GM19452 (cell line): ENCODE measurements around the gene WSB2.
"Not testable (repeated sequence)": the region's sequence is repeated elsewhere in the genome, so short reads cannot be mapped to it uniquely, and the experiment has no call there.

Experiments used
- ATAC-seq: cut with Tn5 transposase; IDR thresholded peaks from one replicate; pipeline ENCODE4 v1.9.1; 2021; ENCODE audit not compliant: unreplicated experiment

WSB2 gene

DNA sequence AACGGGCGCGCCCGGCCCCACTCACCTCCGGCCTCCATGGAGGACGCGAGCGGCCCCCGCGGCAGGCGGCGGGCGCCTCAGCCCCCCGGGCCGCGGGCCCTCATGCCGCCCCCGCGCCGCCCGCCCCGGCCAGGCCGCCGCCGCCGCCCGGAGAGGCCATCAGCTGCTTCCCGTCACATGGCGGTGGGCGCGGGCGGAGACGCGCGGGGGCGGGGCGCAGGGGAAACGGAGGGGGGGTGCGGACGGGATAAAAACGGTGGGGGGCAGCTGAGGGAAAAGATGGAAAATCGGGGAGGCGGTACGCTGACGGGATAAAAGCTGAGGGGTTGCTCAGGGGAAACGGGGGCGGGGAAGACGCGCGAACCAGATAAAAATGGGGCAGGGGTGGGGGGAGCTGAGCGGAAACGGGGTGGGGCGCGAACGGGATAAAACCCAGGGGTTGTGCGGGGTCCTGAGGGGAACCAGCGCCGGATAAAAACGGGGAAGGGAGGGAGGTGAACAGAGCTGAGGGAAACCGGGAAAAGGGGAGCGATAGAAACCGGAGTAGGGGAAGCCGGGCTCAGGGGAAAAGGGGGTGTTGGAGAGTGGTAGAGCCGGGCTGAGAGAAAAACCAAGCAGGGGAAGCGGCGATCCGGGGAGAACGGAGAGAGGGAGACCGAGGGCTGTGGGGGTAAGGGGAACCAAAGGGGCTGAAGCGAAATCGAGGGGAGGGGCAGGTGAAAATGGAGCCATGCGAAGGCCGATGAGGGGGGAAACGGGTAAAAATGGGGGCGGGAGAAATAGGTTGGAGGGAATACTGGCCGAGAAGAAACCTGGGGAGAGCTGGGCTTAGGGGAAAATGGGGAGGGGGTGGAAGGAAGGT is at the start of gene WSB2:
TSS of gene WSB2 (minus strand) at position 169 of the 862 bp plus-strand sequence. CDS start at position 38, 131 bp downstream.
- ATAC-seq = no peak

DNA sequence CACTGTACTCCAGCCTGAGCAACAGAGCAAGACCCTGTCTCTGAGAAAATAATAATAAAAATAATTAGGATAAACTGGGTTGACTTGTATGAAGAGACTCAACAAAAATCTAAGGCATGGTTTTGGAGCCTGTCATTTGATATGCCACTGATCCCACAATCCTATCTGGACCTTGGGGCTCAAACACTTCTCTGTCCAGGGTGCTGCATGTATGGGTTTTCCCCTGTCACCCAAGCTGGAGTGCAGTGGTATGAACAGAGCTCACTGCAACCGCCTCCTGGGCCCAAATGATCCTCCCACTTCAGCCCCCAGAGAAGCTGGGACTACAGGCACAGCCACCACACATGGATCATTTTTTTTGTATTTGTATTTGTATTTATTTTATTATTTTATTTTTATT is 48.1 kb upstream of the WSB2 start:
- ATAC-seq = no peak

DNA sequence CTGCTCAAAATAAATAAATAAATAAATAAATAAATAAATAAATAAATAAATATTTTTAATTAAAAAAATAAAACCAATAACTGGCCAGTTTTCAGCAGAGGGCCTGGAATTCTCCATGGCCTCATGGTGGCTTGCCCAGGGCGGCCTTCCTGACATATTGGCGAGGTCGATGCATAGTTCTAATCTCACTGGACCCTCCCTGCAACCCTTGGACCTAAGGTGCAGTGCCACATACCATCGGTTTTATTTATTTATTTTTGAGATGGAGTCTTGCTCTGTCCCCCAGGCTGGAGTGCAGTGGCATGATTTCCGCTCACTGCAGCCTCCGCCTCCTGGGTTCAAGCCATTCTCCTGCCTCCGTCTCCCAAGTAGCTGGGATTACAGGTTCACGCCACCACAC is 46.7 kb upstream of the WSB2 start:
- ATAC-seq = no peak

DNA sequence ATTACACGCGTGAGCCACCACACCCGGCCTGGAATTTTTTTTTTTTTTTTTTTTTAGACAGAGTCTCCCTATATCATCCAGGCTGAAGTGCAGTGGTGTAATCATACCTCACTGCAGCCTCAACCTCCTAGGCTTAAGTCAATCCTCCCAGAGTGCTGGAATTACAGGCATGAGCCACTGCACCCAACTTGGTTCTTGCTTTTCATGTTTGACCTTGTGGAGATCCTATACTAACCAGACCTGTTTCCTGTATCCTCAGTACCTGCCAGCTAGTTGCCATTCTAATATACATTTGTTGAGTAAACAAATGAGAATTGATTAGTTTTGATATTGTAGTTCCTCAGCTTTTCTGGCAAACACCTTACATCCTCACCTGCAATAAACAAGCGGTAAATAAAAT is 46.0 kb upstream of the WSB2 start:
- ATAC-seq = no peak

DNA sequence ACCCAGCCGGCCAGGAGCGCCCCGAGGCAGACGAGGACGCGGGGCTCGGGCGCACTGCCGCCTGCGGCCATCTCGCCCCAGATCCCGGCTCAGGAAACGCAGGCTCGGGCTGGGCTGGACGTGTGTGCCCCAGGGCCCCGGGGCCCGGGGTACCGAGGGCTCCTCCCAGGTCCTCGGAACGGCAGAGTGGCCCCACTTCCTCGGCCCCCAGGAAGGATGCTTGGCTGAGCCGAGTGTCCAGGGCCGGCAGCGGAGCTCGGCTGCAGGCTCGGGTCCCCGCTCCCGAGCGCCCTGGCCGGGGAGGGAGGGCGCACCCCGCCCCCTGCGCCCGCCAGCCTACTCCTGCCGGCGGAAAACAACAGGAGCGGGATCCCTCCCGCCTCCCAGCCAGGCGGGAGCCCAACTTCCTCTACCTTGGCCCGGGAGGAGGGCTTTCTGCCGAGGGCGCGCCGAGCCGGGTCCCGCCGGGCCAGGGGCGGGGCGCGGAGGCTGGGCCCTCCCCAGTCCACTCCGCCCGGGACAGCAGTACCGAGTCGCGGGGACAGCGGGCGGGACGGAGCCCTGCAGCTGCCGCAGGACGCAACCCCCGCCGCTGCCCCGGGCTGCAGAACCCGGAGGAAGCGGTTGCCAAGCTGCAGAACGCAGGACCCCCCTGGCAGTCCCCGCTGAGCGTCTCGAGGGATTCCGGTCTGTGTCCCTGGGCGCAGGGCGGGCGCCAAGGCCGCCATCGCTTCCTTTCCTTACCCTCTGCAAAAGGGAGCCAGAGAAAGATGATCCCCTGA is 42.8 kb upstream of the WSB2 start, which contains the start of gene VSIG10:
TSS of gene VSIG10 (minus strand) at position 411 of the 782 bp plus-strand sequence. CDS start at position 71, 340 bp downstream.
- ATAC-seq = no peak

DNA sequence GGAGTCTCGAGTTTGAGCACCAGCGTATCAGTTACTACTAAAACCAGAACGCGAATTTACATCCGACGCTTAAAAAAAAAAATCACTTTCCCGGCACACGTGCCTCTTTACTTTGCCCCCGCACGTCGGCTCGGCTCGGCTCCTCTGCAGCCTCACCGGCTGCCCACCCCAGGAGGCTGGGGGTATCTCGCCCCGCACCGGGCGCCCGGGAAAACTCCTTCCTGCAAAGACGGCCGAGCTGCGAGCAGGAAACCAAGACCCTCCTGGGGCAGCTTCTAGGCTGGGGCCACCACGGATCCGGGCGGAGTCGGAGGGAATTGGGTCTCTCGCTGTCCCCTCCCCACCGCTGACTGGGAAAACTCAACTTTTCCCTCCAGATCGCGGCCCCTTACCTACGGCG is 42.2 kb upstream of the WSB2 start:
- ATAC-seq = no peak

DNA sequence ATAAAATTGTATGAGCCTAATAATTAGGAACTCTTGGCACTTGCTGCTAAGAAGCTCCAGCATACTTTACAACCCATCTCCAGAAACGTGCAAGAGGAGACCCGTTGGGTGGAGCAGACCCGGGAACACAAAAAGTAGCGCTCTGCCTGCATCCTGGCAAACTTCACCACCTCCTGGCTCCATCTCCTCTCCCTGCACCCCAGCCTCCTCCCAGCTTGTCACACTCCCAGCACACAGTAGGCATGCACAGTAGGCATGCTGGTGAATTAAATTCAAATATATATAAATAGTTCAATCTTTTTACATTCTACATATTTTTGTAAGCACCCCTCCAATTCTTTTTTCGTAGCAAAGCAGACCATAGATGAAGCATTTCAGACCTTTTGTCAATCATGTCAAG is 41.6 kb upstream of the WSB2 start:
- ATAC-seq = no peak

DNA sequence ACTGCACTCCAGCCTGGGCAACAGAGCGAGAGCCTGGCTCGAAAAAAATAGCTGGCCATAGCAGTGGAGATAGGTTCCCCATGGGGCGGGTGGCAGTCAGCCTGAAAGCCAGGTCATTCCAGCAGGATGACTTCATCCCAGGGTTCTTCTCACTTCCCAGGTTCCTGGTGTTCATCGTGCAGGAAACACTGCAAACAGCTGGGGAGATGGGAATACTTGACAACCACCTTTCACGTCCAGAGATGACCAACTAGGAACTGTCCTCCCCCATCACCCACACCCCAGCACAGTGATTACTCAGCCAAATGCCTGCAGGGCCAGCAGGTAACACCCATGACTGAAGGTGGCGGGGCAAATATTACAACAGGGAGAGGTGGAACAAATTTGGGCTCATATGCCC is 41.1 kb upstream of the WSB2 start:
- ATAC-seq = no peak

DNA sequence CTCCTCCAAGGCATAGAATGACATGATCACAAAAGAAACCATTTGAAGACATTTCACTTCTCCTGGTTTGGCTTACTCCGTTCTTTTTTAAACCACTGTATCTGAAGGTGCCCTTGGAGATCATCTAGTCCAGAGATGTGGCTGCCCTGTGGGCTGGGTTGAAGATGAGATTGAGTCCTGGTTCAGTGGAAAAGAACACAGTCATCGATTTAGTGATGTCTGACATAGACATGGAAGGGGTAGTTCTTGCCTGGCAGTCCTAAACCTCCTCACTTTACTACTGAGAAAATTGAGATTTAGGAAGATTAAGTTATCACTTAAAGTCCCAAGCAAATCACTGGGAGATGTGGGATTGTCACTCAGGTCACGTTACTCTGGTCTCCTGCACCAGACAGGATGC is 40.1 kb upstream of the WSB2 start:
- ATAC-seq = no peak

DNA sequence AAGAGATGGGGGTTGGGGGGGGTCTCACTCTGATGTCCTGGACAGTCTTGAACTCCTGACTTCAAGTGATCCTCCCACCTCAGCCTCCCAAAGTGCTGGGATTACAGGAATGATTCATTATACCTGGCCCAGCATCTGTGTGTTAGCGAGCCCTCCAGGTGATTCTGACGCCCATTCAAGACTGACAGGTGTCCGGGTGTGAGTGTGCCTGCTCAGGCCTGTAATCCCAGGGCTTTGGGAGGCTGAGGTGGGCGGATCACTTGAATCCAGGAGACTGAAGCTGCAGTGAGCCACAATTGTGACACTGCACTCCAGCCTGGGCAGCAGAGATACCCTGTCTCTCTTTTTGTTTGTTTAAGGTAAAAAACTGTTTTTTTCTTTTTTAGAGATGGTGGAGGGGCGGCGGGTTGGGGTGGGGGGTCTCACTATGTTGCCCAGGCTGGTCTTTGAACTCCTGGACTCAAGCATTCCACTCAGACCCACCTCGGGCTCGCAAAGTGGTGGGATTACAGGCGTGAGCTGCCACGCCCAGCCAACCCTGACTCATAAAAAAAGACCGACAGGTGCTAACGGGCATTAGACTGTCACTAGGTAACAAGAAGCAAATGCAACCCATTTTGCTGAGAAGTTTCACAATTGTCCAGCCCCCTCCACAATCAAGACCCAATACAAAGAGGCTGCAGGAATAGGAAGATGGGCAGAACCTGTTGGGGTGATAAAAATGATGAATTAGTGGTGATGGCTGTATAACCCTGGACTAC is 38.1 kb upstream of the WSB2 start:
- no peak for ATAC-seq

DNA sequence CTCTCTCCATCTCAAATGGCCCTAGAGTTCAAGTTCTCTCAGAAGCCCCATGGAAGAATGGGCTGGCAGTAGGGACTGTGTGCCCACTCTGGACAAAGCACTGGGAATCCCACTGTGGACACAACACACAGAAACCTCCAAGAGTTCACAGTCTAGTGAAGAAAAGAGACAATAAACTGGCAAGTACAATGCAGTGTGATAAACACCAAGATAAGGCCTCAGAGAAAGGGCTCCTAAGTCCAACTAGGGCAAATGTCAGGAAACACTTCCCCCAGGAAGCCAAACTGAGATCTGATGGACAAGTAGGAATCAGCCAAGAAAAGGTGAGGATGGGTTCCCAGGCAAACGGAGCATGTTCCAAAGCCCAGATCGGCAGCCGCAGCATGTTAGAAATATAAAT is 37.4 kb upstream of the WSB2 start:
- ATAC-seq = no peak

DNA sequence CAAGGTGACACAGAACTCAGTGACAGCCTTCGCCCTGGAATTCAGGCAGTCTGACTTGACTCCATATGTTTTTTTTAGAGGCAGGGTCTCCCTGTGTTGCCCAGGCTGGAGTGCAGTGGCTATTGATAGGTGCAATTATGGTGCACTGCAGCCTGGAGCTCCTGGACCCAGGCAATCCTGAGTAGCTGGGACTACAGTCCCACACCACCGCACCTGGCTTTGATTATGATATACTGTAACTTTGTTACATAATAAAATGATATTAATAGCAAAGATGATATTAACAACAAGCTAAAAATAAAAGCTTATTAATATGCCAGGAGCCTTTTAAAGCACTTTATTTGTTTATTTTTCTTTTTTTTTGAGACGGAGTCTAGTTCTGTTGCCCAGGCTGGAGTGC is 33.1 kb upstream of the WSB2 start:
- ATAC-seq = no peak

DNA sequence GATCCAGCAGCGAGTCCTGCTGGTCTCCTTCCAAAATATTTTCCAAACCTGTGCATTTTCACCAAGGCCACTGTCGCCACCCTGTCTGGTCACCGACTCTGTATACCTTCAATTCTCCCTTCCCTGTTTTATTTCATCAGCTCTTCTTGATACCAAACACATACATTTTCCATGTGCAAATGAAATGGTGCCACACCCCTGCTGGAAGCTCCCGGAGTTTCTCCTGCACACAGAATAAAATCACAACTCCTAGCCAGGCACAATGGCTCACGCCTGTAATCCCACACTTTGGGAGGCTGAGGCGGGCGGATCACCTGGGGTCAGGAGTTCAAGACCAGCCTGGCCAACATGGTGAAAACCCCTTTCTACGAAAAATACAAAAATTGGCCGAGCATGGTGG is 28.8 kb upstream of the WSB2 start:
- ATAC-seq = no peak

DNA sequence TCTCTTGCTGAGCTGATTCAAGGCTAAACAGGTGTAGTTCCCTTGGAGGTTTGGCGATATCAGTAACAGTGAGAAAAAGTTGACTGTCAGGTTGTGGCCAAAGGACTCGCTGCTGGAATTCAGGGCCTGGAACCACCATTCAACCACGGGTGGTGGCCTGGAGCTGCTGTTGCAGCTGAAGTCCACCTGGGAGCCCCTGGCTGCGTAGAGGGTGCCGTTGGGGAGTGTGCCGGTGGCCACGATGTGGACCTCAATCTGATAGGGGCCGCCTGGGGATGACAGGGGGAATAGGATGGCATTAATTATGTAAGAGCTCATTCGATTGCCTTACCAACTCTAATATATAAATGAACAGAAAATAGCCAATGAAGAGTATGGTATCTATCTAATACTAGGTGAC is 21.2 kb upstream of the WSB2 start:
- no peak for ATAC-seq

DNA sequence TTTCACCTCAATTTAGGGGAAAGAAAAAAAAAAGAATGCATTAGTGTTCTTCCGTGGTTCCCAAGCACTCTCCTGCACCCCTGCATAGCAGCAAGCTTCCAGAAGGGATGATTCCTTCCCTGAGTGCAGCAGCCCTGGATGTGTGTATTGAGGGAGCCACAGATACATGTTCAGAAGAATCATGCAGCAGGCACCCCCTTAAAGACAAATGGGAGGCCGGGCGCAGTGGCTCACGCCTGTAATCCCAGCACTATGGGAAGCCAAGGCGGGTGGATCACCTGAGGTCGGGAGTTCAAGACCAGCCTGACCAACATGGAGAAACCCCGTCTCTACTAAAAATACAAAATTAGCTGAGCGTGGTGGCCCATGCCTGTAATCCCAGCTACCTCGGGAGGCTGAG is 20.5 kb upstream of the WSB2 start:
- ATAC-seq = not testable (repeated sequence)

DNA sequence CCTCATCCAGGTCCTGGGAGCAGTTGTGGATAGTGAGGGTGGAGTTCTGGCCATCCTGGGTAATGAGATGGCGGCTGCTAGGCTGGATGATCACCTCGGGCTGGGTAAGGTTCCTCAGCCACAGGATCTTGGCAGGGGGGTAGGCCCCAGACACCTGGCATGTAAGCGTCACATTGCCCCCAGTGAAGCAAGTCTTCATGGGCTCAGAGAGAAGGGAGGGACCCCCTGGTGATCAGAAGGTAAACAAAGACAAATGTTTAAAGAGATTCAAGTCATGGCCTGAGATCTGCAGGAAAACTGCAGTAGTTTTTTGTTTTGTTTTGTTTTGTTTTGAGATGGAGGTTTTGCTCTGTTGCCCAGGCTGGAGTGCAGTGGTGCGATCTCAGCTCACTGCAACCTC is 12.8 kb upstream of the WSB2 start:
- no peak for ATAC-seq

DNA sequence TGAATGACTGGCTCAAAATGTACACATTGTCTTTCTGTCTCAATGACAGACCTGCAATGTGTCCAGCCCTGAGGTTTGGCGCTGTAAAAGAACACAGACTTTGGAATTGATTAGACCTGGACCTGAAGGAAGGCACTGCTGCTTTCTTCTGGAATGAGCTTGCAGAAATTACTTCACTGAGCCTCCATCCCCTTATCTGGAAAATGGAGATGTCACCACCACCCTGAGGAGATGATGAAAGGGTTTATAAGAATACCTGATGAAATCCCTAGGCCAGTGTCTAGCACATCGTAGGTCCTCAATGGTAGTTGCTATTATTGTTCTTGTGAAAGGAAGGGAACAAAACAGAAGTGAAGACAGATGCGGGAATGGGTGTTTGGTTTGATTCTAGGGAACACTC is 9.7 kb upstream of the WSB2 start:
- no peak for ATAC-seq

DNA sequence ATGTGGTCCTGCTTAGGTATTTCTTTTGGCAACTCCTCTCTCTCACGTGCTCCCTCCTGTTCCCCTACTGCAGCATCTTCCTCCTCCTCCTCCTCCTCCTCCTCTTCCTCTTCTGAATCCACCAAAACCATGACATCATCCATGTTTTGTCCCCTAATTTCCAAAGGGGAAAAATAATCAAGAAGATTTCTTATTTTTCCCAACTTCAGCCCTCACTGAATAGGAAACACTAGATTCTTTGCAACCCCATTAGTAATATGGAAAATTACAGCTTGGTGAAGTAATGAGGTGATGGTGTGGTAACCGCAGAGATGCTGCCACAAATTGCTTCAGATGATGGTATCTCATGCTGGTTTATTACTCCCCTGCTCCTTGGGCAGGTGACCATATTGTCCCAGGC is 7.5 kb upstream of the WSB2 start:
- ATAC-seq = no peak

DNA sequence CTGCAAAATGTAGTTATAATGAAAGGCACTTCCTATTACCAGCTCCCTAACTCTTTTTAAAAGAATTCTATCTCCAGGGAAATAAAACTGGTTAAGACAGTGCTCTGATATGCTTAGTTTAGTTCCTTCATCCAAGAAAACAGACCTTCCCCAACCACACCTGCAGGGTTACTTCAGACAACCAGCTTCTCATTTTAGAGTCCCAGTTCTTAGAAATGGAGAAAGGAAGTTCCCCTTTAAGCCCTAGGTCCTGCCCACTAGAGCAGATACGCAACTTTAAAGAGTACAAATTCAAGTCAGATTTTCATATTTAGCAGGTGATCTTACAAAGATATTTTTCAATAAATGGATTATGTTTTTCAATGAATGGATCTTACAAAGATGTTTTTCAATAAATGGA is 4.4 kb upstream of the WSB2 start:
- no peak for ATAC-seq

DNA sequence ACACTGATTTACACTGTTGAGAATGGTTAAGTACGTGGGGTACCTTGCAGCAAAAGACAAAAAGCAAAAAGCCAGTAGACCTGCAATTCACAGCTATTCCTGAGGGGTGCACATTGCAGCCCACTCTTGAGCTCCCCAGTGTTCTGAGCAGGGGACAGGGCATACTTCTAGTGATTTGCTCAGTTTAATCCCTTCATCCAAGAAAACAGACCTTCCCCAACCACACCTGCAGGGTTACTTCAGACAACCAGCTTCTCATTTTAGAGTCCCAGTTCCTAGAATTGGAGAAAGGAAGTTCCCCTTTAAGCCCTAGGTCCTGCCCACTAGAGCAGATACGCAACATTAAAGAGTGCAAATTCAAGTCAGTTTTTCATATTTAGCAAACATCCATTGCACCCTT is 3.6 kb upstream of the WSB2 start:
- no peak for ATAC-seq

DNA sequence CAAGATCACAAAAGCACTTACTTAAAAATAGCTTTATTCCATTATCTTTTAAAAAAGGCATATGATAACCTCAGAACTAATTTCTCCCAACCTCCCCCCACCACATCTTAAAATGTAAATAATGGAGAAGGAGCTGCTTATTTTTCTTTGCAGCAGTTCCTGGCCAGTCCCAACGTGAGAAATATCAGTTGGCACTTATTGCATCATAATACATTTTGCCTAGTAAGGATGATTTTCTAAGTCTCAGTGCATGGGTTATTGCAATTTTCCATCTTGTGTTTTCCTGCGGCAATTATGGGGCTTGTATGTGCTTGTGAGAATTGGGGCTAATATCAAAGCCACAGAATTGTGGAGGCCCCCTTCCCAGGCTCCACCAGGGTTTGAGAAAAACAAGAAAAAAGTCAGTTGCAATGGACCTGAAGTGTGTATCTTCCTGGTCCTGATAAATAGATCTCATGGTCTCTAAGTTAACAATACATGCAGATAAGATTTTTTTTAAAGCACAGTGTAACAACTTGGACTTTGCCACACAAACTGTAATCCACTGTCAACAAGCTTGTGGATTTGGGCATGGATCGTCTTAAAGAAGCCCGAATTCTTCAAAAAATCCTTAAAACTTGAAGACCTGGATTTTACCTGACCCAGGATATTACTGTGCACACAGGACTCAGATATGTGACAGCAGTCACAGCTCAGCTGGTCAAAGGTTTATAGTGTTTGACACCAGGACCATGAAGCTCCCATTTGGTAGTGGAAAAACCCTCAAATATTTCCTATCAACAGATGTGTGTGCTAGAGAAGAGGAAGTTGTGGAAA is 2.8 kb upstream of the WSB2 start:
- no peak for ATAC-seq
